ENCODE measurements around the gene HK1.

- TF ChIP-seq, protein P1, sequence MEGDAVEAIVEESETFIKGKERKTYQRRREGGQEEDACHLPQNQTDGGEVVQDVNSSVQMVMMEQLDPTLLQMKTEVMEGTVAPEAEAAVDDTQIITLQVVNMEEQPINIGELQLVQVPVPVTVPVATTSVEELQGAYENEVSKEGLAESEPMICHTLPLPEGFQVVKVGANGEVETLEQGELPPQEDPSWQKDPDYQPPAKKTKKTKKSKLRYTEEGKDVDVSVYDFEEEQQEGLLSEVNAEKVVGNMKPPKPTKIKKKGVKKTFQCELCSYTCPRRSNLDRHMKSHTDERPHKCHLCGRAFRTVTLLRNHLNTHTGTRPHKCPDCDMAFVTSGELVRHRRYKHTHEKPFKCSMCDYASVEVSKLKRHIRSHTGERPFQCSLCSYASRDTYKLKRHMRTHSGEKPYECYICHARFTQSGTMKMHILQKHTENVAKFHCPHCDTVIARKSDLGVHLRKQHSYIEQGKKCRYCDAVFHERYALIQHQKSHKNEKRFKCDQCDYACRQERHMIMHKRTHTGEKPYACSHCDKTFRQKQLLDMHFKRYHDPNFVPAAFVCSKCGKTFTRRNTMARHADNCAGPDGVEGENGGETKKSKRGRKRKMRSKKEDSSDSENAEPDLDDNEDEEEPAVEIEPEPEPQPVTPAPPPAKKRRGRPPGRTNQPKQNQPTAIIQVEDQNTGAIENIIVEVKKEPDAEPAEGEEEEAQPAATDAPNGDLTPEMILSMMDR (conservative IDR thresholded peaks at IDR 0.05 in 1 of 2, IDR thresholded peaks at IDR 0.05 in 1 of 2; ENCODE audit: low read depth in 1 of 2, low read length in 2 of 2) = no peak
- TF ChIP-seq EZH2 (IDR thresholded peaks at IDR 0.05; ENCODE audit: low read length, missing control alignments) = no peak
Observed at GRCh38 chr10:69242852-69243212, 35.5 kb upstream of the HK1 start.
